SK-N-MC (cell line): ENCODE measurements around the gene BTNL3.

ENCODE experiments used
- EZH2 ChIP-seq: fragments of 200-600 bp; sonication (generic); IDR thresholded peaks from one replicate; pipeline ENCODE4 v1.6.1; 2017; ENCODE audit warnings: antibody characterized with exemption
- POLR2AphosphoS5 ChIP-seq: IDR thresholded peaks from 2 replicates; pipeline ENCODE4 v1.6.1; 2012; ENCODE audit warnings: mild to moderate bottlenecking, low read depth, low read length, borderline replicate concordance

DNA sequence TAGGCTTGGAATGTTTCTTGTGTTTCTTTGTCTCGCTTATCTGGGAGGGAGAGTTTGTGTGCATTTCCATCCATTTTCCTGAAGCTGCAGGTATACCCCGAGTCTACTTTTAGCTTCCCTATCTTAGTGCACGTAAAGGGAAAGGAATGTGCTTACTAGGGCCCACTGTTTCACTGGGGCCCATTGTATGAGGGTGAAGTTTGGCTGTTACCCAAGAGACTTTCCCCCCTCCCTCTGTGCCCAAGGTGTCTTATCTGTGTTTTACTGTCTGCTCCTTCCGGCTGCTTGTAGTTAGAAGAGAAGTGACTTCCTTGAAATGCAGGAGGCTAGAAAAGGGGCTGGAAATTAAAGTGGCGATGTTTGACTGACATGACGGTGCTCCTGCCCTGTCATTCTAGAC, 12.1 kb upstream of the BTNL3 start:
- TF ChIP-seq EZH2 = no peak
- TF ChIP-seq POLR2AphosphoS5 = no peak
